ENCODE measurements around the gene NRL. TPM values are rescaled to one million over a fixed set of nuclear protein-coding genes. Genes with fewer than 3 reads are reported as not detected.
"Not testable (repeated sequence)": the region's sequence is repeated elsewhere in the genome, so short reads cannot be mapped to it uniquely, and the experiment has no call there.

NRL gene
- polyA plus RNA-seq, 2 of the 4 experiments (the other 2 are of a cell fraction) = 0.93 to 0.97 TPM

GRCh38 chr14:24110060-24110459, 4.7 kb downstream of the NRL start:
- peaks cover 9% of the 10 kb centered on the region; the same call in 1 of the 3 replicates for H3K4me1 ChIP-seq
- TF ChIP-seq CHD2 (IDR thresholded peaks at IDR 0.05; ENCODE audit: low read length, partially characterized antibody) (no peak), ZFP36 (IDR thresholded peaks at IDR 0.05; ENCODE audit: borderline replicate concordance, partially characterized antibody) (no peak), PHF8 (IDR thresholded peaks at IDR 0.05; ENCODE audit: borderline replicate concordance, low read depth) (no peak), FOXS1 (CRISPR knock-in tag; IDR thresholded peaks at IDR 0.05) (no peak), FOSL2 (IDR thresholded peaks at IDR 0.05) (no peak), FOSL2 (CRISPR knock-in tag; IDR thresholded peaks at IDR 0.05) (no peak), ATOH8 (CRISPR knock-in tag; IDR thresholded peaks at IDR 0.05; ENCODE audit: low read depth) (no peak), MAZ (IDR thresholded peaks at IDR 0.05; ENCODE audit: borderline replicate concordance, low read depth, low read length) (no peak)
- H3K4me3 ChIP-seq = no peak overlapping the region
- 80% methylated on average over 9 of the region's 9 CpGs for WGBS (ENCODE audit: missing lambda C conversion rate)
- H3K27ac ChIP-seq = no peak overlapping the region
- ATAC-seq (no peak), DNase-seq (ENCODE audit: low read depth in 1 of 2, low spot score in 1 of 2) (no peak), FAIRE-seq (no peak)
- ChIA-PET CTCF (interaction anchor here (0.6 to 13.3 kb wide), 18 partner anchors 8 to 181 kb away, joined by 3 to 244 read pairs (median 6); partner anchors contain the start of genes IRF9, PCK2 and RNF31), POLR2A (interaction anchor here (1.9 to 6.1 kb wide), 2 partner anchors 16 to 29 kb away, joined by 6 to 38 read pairs; partner anchors contain the start of gene PCK2)
- H3K4me2 ChIP-seq = no peak overlapping the region
- no peaks in the 10 kb centered on the region for H3K9me3 ChIP-seq

GRCh38 chr14:24108336-24108874, 6.3 kb downstream of the NRL start:
- TF ChIP-seq CHD4 (IDR thresholded peaks at IDR 0.05; ENCODE audit: borderline replicate concordance) (no peak), HOXB5 (CRISPR knock-in tag; IDR thresholded peaks at IDR 0.05) (no peak), EHF (CRISPR knock-in tag; IDR thresholded peaks at IDR 0.05) (no peak), KDM5A (IDR thresholded peaks at IDR 0.05) (no peak), BCL3 (IDR thresholded peaks at IDR 0.05) (no peak), CTCF (IDR thresholded peaks at IDR 0.05) (no peak)
- ATAC-seq = peak in 1 of 2 experiments; percentile 56; a peak in 4 of 6 replicates
- no peaks in the 10 kb centered on the region for H3K9me3 ChIP-seq
- no peak for DNase-seq (ENCODE audit: low read depth in 1 of 2, low spot score in 1 of 2)
- no peak for FAIRE-seq
- H3K4me1 ChIP-seq = peaks cover 9% of the 10 kb centered on the region; the same call in 1 of the 3 replicates
- peak overlapping the region; percentile 2; the same call in 1 of the 3 replicates for H3K4me2 ChIP-seq
- no peak overlapping the region for H3K27ac ChIP-seq
- CTCF ChIA-PET = interaction anchor here (0.6 to 13.3 kb wide), 40 partner anchors 10 to 381 kb away, joined by 3 to 244 read pairs (median 5); partner anchors contain the start of genes CIDEB, EMC9, IRF9 and PCK2
- WGBS (ENCODE audit: missing lambda C conversion rate) = 17% methylated on average over 5 of the region's 5 CpGs
- no peak overlapping the region for H3K4me3 ChIP-seq
- POLR2A ChIA-PET = interaction anchor here (0.6 to 6.1 kb wide), 7 partner anchors 8 to 50 kb away, joined by 3 to 38 read pairs (median 7); partner anchors contain the start of genes EMC9, PCK2 and PSME1

- Histone ChIP-seq H3K4me1 (peaks cover 6% of the 10 kb centered on the region; the same call in 1 of the 3 replicates), H3K9me3 (no peaks in the 10 kb centered on the region), H3K27ac (no peak overlapping the region), H3K4me2 (no peak overlapping the region), H3K4me3 (no peak overlapping the region)
- no peak for ATAC-seq
- DNase-seq (ENCODE audit: low read depth in 1 of 2, low spot score in 1 of 2) = no peak
- ChIA-PET POLR2A (interaction anchor here (1.1 to 6.1 kb wide), 3 partner anchors 8 to 29 kb away, joined by 3 to 38 read pairs (median 26); partner anchors contain the start of genes DCAF11, NRL, PCK2 and PSME1), CTCF (interaction anchor here (1.5 to 13.3 kb wide), 8 partner anchors 11 to 92 kb away, joined by 3 to 244 read pairs (median 24); partner anchors contain the start of genes IRF9, PCK2, PSME2 and RNF31)
- no peak for FAIRE-seq
- WGBS (ENCODE audit: missing lambda C conversion rate) = 77% methylated on average over 4 of the region's 4 CpGs
- TF ChIP-seq PHF8 (IDR thresholded peaks at IDR 0.05; ENCODE audit: borderline replicate concordance, low read depth) (no peak), MAFK (IDR thresholded peaks at IDR 0.05; ENCODE audit: partially characterized antibody) (peak; percentile 92)
Observed at GRCh38 chr14:24106672-24107271, 8.0 kb downstream of the NRL start.

- WGBS (ENCODE audit: missing lambda C conversion rate) = 89% methylated on average over 8 of the region's 8 CpGs
- not testable (repeated sequence) for H3K4me3 ChIP-seq; H3K9me3 ChIP-seq; H3K27ac ChIP-seq; H3K4me1 ChIP-seq; FAIRE-seq; H3K4me2 ChIP-seq; DNase-seq (ENCODE audit: low read depth in 1 of 2, low spot score in 1 of 2); ATAC-seq
- POLR2A ChIA-PET = interaction anchor here (5.6 to 6.1 kb wide), 2 partner anchors 9 to 12 kb away, joined by 26 to 38 read pairs; partner anchors contain the start of genes DCAF11, NRL and PCK2
- CTCF ChIA-PET = interaction anchor here (0.6 to 13.3 kb wide), 8 partner anchors 10 to 91 kb away, joined by 3 to 244 read pairs (median 6); partner anchors contain the start of genes IRF9 and PCK2
Observed at GRCh38 chr14:24105609-24106239, 9.0 kb downstream of the NRL start.
